Colon (tissue), 2 donors: ENCODE measurements around the gene BRD3OS.
"Not testable (repeated sequence)": the region's sequence is repeated elsewhere in the genome, so short reads cannot be mapped to it uniquely, and the experiment has no call there.

Experiments
- FAIRE-seq: peaks from 2 replicates; lab custom pipeline; 2012; peaks lifted over from hg19 to GRCh38; lab: Jason Lieb, UNC
- donor health status: control.
- donor health status: control.

Gene BRD3OS

DNA sequence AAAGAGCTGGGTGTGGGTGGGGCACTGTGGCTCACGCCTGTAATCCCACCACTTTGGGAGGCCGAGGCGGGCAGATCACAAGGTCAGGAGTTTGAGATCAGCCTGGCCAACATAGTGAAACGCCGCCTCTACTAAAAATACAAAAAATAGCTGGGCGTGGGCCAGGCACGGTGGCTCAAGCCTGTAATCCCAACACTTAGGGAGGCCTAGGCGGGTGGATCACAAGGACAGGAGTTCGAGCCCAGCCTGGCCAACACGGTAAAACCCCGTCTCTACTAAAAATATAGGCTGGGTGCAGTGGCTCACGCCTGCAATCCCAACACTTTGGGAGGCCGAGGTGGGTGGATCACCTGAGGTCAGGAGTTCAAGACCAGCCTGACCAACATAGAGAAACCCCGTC, 36.5 kb upstream of the BRD3OS start:
- not testable (repeated sequence) for FAIRE-seq

DNA sequence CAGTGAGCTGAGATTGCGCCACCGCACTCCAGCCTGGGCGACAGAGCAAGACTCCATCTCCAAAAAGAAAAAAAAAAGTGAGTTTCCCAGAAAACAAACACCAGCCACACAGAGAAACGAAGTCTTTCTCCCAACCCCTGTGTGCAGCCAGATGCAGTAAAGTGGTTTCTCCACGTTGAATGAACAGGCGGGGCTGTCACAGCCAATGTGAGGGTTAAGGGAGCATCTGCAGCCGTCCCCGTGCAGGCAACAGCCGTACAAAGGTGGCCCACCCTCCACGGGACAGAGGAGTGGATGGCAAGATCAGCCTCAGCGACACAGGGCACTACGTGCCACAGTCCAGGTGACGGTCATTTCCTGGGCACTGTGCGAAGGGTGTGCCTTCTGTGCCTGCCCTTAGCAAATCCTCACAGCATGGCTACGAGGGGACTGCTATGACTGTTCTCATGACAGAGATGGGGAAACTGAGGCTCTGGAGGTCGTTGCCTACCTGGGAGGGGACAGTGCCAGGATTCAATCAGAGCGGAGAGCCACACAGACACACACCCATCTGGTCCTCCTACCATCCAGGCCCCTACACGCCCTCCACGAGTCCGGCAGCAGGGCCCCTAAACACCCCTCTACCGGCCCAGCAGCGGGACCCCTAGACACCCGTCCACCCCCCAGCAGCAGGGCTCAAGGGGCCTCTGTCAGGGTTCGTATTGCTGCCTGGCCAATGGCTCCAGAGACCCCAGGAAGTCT, 35.5 kb upstream of the BRD3OS start:
- FAIRE-seq, result no peak

DNA sequence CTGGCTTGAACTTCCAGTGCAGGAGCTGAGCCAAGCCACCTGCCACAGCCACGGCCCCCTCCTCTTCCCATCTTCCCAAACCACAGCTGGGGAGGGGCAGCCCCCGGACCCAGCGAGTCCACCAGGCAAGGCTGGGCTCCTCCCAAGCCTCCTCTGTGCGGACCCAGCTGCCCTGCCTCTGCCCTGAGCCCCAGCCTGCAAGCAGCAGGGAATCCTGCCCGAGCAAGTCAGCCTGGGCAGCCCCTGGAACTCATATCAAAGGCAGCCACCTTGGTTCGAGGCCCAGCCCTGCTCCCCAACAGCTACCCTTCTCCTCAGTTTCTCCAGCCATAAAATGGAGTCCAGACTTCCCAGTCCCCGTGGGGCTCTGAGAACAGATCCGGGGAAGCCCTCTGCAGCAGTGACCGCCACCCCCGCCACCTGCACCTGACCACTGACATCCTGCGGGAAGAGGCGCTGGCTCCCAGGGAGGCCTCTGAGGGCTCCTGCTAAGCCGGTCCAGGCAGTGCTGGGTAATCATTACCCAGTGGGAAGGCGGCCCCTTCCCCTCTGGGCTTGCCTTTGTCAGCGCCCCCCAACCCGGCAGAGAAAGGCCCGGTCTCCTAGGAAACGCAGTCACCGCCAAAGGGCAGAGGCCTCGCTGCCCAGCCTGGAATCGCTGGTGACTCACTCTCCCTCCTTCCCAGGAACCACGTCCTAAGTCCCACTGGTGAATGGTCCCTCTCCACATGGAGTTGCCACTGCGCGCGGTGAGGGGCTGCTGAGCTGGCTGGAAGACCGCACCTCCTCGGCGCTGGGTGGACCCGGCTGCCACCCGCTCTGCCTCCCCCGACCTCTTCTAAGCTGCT, 34.7 kb upstream of the BRD3OS start:
- no peak for FAIRE-seq

GRCh38 chr9:133991214-133991921, 33.9 kb upstream of the BRD3OS start:
- no peak for FAIRE-seq

DNA sequence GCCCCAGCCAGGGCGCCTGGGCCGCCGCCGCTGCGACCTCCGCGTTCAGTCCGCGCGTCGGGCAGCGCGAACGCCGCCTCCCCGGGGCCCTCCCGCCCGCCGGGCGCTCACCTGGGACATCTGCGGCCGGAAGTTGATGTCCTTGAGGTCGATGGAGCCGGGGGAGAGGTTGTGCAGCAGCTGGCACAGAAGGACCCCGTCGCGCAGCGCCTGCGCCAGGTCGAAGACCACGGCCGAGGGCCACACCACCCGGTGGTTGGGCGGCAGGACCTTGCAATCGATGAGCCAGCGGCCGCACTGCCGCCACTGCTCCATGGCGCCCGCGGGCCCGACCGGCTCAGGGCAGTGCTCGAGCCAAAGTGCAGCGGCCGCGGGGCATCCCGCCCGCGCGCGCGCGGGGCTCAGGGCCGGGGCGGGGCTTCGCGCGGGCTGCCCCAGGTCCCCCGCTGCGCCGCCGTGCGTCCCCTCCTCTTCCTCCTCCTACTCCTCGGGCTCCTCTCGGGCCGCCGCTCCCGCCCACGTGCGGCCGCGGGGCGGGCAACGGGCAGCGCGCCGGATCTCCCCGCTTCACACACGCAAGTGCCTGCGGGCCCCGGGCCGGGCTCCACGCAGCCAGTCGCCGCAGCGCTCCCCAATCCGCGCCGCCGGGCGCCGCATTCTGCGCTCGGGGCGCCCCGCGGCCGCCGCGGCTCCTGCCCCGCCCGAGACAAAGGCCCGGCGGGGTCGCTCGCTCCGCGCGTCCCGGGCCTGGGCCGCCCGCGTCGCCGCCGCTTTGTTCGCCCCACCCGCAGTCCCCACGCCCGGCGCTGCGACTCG, 33.1 kb upstream of the BRD3OS start, which contains the start of gene VAV2:
Gene VAV2, minus strand, starts transcription at position 361 of the 816 bp plus-strand sequence. Its CDS starts 46 bp downstream, at position 315.
- FAIRE-seq, result no peak

DNA sequence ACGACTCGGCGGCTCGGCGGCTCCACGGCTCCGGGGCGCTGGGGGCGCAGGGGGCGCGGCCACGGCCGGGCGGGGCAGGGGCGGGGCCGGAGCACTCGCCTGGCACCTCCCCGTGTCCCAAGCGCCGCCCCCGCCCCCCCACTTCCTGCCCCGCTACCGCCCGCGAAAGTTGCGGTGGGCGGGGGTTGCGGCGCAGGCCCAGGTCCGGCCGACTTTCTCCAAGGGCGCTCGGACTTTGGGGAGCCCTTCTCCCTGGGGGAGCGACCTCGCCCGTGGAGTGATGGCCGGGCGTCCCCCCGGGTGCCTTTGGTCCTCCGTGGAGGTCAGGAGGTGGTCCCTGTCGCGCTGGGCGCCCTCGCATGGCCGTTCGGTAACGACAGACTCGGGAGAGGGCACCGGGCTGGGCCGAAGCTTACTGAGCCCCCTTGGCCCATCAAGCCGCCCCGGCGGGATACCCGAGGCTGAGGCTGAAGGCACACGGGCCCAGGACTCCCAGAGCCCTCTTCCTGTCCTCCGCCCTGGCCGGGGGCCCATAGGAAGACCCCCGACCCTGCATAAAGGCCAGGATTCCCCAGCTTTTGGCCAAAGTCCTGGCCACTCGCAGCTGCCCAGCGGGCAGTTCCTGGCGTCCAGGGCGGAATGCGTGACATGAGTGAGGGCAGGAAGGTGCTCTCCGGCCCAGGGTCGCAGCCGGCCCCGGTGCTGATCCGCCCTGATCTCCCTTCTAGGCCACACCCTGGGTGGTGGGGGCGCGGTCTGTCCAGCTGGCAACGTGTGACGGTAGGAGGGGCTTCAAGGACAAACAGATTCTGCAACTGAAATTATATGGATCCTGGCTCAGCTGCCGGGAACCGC, 32.3 kb upstream of the BRD3OS start:
- no peak for FAIRE-seq

- FAIRE-seq, result no peak
Measured at GRCh38 chr9:133993635-133994253, 31.5 kb upstream of the BRD3OS start.

GRCh38 chr9:133994353-133995011, 30.8 kb upstream of the BRD3OS start:
- FAIRE-seq, result no peak

DNA sequence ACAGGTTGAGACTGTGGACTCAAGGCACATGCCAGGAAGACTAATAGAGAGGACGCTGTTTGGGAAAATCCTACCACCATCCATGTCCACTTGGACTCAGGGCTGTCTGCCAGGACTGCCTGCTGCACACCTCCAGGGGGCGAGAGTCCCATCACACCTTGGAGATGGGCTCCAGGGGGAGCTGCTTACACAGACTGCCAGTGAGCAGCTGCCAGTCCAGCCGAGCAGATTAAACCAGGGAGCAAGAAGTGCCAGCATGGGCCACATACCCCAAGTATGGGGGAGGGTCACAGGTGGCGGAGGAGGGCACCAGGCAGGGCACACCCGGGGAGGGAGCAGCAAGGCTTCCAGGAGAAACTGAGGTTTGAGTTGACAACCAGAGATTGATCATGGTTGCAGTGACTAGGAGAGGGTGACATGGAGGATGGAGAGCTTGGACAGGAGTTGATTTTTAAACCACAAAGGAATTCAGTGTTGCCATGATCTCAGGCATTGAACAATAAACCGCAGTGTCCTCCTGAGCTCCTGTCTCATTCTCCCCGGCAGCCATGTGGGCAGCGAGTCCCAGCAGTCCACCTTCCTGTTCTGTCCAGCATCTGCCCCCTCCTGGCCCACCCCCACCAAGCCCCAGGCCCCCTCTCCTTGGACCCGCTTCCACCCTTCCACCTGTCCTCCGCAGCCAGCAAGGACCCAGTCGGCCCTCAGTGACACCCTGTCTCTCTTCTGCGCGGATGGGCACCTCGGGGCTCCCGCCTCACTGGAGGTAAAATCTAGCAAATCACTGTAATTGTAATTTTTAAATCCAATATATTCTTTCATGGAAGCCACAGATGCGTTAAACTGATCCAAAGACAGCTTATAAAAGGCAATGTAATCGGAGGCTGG, 30.0 kb upstream of the BRD3OS start:
- FAIRE-seq, result no peak

GRCh38 chr9:133996531-133997520, 28.5 kb upstream of the BRD3OS start:
- FAIRE-seq, result no peak

DNA sequence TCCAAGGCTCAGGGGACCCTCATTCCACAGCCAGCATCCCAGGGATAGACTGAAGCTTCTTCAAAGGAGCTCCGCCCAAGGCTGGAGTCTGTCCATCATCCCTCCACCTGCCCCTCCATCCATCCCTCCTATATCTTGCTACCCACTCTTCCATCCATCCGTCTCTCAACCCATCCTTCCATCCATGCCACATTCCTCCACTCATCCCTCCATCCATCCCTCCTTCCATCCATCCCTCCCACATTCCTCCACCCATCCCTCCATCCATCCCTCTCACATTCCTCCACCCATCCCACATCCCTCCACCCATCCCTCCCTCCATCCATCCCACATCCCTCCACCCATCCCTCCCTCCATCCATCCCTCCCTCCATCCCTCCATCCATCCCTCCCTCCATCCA, 27.7 kb upstream of the BRD3OS start:
- no peak for FAIRE-seq

DNA sequence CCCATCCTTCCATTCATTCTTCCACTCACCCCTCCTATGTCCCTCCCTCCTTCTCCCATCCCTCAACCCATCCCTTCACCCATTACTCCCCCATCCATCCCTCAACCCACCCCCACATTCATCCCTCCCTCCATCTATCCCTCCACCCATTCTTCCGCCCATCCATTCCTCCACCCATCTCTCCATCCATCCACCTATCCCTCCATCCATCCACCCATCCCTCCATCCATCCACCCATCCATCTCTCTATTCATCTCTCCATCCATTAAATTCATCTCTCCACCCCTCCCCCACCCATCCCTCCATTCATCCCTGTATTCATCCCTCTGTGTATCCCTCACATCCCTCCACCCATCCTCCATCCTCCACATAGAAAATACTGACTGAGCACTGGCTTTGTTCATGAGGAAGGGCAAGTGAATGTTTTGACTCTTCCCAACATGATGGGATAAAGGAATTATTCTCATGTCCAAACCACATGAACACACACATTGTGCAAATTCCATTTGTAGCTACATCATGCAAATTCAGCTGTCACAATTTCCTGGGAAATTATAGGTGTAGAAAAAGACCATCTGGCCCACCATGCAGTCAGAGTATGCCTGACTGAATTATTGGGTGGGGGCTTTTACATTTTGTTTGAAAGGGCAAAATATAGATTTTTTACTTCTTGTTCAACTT, 26.2 kb upstream of the BRD3OS start:
- FAIRE-seq, result no peak

DNA sequence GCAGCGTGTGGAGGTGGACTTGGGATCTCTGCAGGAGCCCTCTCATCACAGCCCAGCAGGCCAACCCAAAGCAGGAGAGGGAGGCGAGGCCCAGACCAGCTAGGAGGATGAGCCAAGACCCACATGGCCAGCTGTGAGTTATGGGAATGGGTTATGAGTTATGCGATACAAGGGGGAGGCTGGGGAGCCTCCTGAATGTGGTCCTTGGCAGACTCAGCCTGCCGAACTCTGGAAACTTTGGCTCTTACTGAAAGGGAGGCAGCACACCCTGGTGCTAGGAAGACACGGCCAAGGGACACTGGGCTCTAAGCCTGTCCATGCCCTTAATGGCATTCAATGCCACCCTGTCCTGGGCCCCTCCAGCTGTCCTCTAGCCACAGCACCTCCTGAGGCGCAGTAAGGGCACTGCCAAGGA, 25.4 kb upstream of the BRD3OS start:
- FAIRE-seq, result no peak

DNA sequence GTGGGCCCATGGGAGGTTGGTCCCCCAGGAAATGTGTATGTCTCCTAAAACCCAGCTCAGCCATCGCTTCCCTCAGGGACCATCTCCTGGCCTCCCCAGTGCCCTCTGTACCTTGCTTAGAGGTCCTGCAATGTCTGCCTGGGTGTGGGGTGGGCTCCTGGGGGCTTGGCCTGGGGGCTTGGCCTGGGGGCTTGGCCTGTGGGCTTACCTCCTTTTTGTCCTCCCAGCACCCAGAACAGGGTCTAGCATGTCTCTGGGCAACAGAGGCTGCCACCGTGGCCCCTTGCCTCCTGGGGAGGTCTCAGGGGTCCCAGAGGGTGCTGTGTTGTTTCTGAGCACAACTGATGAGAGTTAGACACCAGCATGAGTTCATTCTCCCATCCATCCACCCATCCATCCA, 22.5 kb upstream of the BRD3OS start:
- FAIRE-seq, result no peak

GRCh38 chr9:134003237-134003636, 22.0 kb upstream of the BRD3OS start:
- no peak for FAIRE-seq

DNA sequence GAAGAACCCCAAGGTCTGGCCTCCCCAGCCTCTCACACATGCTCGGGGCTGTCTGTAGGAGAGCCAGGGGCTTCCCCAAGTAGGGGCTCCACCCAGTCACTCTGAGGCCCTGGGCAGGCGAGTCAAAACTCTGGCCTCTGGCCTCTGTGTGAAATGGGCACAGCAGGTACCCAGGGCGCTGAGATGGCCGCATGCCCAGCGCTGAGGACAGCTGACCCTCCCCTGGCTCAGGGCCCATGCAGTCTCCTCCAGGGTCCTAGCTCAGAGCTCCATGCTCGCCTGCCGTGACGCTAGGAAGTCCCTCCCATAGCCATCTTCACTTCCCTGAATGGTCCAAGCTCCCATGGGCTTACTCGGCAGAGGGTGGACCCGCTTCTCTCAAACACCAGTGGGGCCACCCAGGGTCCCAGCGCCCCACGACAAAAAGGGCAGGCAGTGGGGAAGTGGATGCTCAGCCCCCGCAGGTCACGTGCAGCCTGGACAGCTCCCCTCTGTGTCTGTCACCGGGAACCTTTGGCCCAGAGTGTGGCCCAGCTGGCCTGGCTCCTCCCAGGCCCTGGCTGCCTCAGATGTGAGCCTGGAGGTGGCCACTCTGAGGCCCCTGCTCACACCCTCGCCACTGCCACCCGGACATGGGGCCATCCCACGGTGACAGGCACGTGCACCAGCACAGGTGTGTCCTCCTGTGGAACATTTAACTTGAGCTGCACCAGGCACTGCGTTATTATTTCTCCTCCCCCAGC, 21.0 kb upstream of the BRD3OS start:
- no peak for FAIRE-seq
